GM12878 (cell line): ENCODE measurements around the gene RAB37. TPM values are rescaled to one million over a fixed set of nuclear protein-coding genes. Genes with fewer than 3 reads are reported as not detected.

Experiments
- ATAC-seq: fragments of 200-7000 bp; cut with Tn5 transposase; 3 replicates; pipeline ENCODE4 v1.9.1; 2020; ENCODE audit warnings: mild to moderate bottlenecking, moderate library complexity
- BruUV-seq: library from RNA; stranded (reverse); fragments of 400-500 nt; replicated peaks from 2 replicates; lab custom pipeline; 2021; lab: Mats Ljungman, UMichigan
- CTCF ChIA-PET: fragments of 300-600 bp; sonication (Branson Sonifier 250); formaldehyde crosslinking; extraction: SDS; loops from one replicate; lab custom pipeline; 2021; ENCODE audit warnings: inconsistent platforms; lab: Yijun Ruan, JAX
- POLR2A ChIA-PET: fragments of 350-600 bp; formaldehyde crosslinking; extraction: SDS; loops from one replicate; lab custom pipeline; 2021; ENCODE audit warnings: inconsistent platforms; lab: Charles Lee
- RAD21 ChIA-PET: fragments of 300-600 bp; sonication (Branson Sonifier 250); formaldehyde crosslinking; loops from one replicate; lab custom pipeline; 2023; ENCODE audit warnings: antibody characterized with exemption; ENCODE audit not compliant: unreplicated experiment; lab: Charles Lee
- SMC1A ChIA-PET: fragments of 300-600 bp; sonication (Branson Sonifier 250); formaldehyde crosslinking; loops from one replicate; lab custom pipeline; 2023; ENCODE audit not compliant: unreplicated experiment, uncharacterized antibody; lab: Charles Lee
- DNase-seq: peaks from one replicate; pipeline ENCODE4 v3.0.0-alpha.2; 2011; ENCODE audit warnings: low read depth, low spot score
- FAIRE-seq: peaks from 3 replicates; lab custom pipeline; 2011; peaks lifted over from hg19 to GRCh38; lab: Jason Lieb, UNC
- H2AFZ ChIP-seq: 2 replicates; pipeline ENCODE4 v1.6.0; 2011; ENCODE audit warnings: low read depth, low read length, control low read depth; ENCODE audit not compliant: control insufficient read depth
- H3K27ac ChIP-seq: 2 replicates; pipeline ENCODE4 v1.5.1; 2011; ENCODE audit warnings: control low read depth; ENCODE audit not compliant: control insufficient read depth, insufficient read depth
- H3K27me3 ChIP-seq, 2 experiments: replicated peaks in 1 of 2; 2 replicates each; pipeline versions ENCODE4 v1.6.0 to v1.6.1; 2011; ENCODE audit warnings: low read length in 1 of 2; ENCODE audit not compliant: control insufficient read depth in 2 of 2, insufficient read depth in 2 of 2
- H3K36me3 ChIP-seq, 2 experiments: 2 replicates each; pipeline ENCODE4 v1.5.1; 2011; ENCODE audit warnings: low read length in 1 of 2; ENCODE audit not compliant: control insufficient read depth in 2 of 2, insufficient read depth in 2 of 2
- H3K4me1 ChIP-seq: 2 replicates; pipeline ENCODE4 v1.6.1; 2011; ENCODE audit warnings: mild to moderate bottlenecking, low read length, moderate library complexity, mixed read lengths; ENCODE audit not compliant: control insufficient read depth, insufficient read depth
- H3K4me2 ChIP-seq: 2 replicates; pipeline ENCODE4 v1.6.0; 2011; ENCODE audit warnings: control low read depth; ENCODE audit not compliant: control insufficient read depth, insufficient read depth
- H3K4me3 ChIP-seq: fragments of 200-600 bp; sonication (generic); 2 replicates; pipeline ENCODE4 v1.5.1; 2016
- H3K79me2 ChIP-seq: 2 replicates; pipeline ENCODE4 v1.6.0; 2011; ENCODE audit warnings: low read length; ENCODE audit not compliant: control insufficient read depth, insufficient read depth
- H3K9ac ChIP-seq: 2 replicates; pipeline ENCODE4 v1.8.0; 2011; ENCODE audit warnings: low read length, control low read depth, mixed read lengths; ENCODE audit not compliant: control insufficient read depth, insufficient read depth
- H3K9me3 ChIP-seq: replicated peaks from 3 replicates; pipeline ENCODE4 v1.5.1; 2011; ENCODE audit warnings: mild to moderate bottlenecking, low read length; ENCODE audit not compliant: control insufficient read depth, insufficient read depth
- H4K20me1 ChIP-seq: 2 replicates; pipeline ENCODE4 v1.6.0; 2011; ENCODE audit not compliant: control insufficient read depth, insufficient read depth
- BCL11A ChIP-seq: IDR thresholded peaks from 2 replicates; pipeline ENCODE4 v1.6.1; 2011; ENCODE audit warnings: low read depth, low read length
- CHD2 ChIP-seq: IDR thresholded peaks from 2 replicates; pipeline ENCODE4 v1.6.1; 2011; ENCODE audit warnings: low read depth, low read length, improper control_type of control experiment, borderline replicate concordance
- CHD4 ChIP-seq: fragments of 200-600 bp; sonication (generic); IDR thresholded peaks from 2 replicates; pipeline ENCODE4 v1.6.1; 2016; ENCODE audit warnings: mild to moderate bottlenecking
- CREB1 ChIP-seq: IDR thresholded peaks from 2 replicates; pipeline ENCODE4 v1.6.1; 2012; ENCODE audit warnings: low read depth, mild to moderate bottlenecking, inconsistent platforms
- CUX1 ChIP-seq: IDR thresholded peaks from 2 replicates; pipeline ENCODE4 v1.6.1; 2012; ENCODE audit warnings: improper control_type of control experiment, low read depth, low read length; ENCODE audit not compliant: insufficient replicate concordance
- DPF2 ChIP-seq: fragments of 450-650 bp; IDR thresholded peaks from 2 replicates; pipeline ENCODE4 v1.6.1; 2017; ENCODE audit warnings: mild to moderate bottlenecking
- E4F1 ChIP-seq: fragments of 450-650 bp; IDR thresholded peaks from 2 replicates; pipeline ENCODE4 v1.6.1; 2018; ENCODE audit warnings: borderline replicate concordance, mild to moderate bottlenecking; ENCODE audit not compliant: partially characterized antibody
- PKNOX1 ChIP-seq: fragments of 450-650 bp; IDR thresholded peaks from 2 replicates; pipeline ENCODE4 v1.6.1; 2016; ENCODE audit warnings: mild to moderate bottlenecking
- RFX5 ChIP-seq: IDR thresholded peaks from 2 replicates; pipeline ENCODE4 v1.6.1; 2011; ENCODE audit warnings: low read depth, low read length, improper control_type of control experiment
- SMAD5 ChIP-seq: IDR thresholded peaks from 2 replicates; pipeline ENCODE4 v1.6.1; 2016; ENCODE audit warnings: antibody characterized with exemption, low read depth
- WGBS: methylation state at CpG from one replicate; pipeline ENCODE4 v1.1.6; 2016; ENCODE audit warnings: low lambda C conversion rate; ENCODE audit not compliant: insufficient replicate concordance, insufficient coverage; ENCODE audit errors: missing lambda C conversion rate; 5-methylcytosine and 5-hydroxymethylcytosine counted together
- in situ Hi-C: fragments of 300-500 bp; cut with MboI; formaldehyde crosslinking; loops from 9 replicates; pipeline ENCODE4 v1.14.3; 2018; ENCODE audit warnings: mixed read lengths
- intact Hi-C: fragments of 100-400 bp; cut with micrococcal nuclease; formaldehyde crosslinking; loops from one replicate; pipeline ENCODE4 v1.14.2; 2022; ENCODE audit not compliant: unreplicated experiment
- polyA plus RNA-seq, 11 experiments: library from polyadenylated mRNA; depleted of rRNA in 4 of 11; unstranded in 6 of 11; stranded (reverse) in 5 of 11; fragments of >200 nt; fragmentation: Nextera tagmentation in 4 of 11; fragmentation: Illumina TruSeq in 1 of 11; extraction: Ambion mirVana in 4 of 11; extraction: Trizol in 1 of 11; gene quantifications; 1 replicate in 1 of 11; 2 replicates in 10 of 11; pipeline versions ENCODE4 v1.2.1 to v1.2.3, GENCODE V29; 2011 to 2016; ENCODE audit warnings: inconsistent platforms in 2 of 11, missing spikeins in 2 of 11, low read depth in 1 of 11
- total RNA-seq, 4 experiments: library from RNA; depleted of rRNA in 3 of 4; stranded (reverse); fragments of >200 nt in 3 of 4; fragmentation: Illumina TruSeq in 1 of 4; extraction: Trizol in 1 of 4; gene quantifications; 2 replicates each; pipeline versions ENCODE4 v1.2.1 to v1.2.3, GENCODE V29; 2013 to 2021

Gene RAB37
- total and polyA plus RNA-seq, 10 of the 15 experiments (the other 5 are each of a cell fraction or from before 2014, with no cell fraction given) = 0.48 to 5.6 (median 1.7) TPM

DNA sequence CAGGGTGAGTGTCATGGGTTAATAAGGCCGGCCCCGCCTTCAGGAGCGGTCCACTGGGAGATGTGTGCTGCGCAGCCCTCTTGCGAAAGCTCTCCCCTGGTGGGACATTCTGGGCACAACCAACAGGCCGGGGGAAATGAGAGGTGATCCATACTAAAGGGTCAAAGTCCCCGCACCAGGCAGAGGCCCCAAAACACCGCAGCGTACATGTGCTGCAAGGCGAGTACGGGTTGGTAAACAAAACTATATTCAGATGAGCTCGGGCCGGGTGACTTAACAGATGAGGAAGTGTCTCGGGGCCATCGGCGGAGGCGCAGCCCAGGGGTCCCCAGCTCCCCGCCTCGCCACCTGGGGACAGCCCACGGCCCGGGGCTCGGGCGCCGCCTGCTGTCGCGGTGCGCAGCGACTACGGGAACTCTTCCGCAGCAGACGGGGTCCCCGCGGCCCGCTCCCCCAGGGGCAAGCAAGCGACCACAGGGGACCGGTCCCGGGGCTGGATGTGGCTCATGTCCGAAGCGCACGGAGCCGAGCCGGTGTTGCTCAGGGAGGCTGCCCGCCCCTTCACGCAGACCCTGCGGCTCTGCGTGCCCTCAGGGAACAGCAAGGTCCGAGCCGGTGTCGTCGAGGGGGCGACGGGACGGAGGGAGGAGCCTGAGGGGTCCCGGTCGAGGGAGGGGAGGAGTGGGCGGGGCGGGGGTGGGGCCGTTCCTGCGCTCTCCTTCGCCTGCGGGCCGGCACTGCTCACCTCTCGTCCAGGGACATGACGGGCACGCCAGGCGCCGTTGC, at the start of gene RAB37 (continued):
- TF ChIP-seq PKNOX1 (no peak), SMAD5 (no peak)

DNA sequence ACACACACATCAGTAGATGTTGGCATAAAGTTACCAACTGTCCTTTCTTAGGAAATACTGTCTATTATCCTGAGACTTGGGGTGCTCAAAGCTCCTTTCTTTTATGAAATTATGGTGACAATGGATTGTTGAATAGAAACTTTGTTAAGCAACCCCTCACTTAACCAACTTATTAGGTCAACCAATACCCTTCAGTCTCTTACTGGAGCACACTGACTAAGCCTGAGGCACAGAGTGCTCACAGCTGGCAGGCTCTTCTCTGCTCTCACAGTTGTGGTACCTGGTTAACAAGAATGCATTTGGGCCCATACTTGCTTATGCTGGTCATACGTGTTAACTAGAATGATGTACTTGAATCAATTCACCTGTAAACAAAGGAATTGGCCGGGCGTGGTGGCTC, 49.2 kb upstream of the RAB37 start:
- no peak for ATAC-seq
- ChIA-PET RAD21 (interaction anchor here (3.6 kb wide), 1 partner anchor 49 kb away, joined by 25 read pairs; the partner anchor contains the start of gene RAB37), POLR2A (interaction anchor here (0.6 to 1.0 kb wide), 4 partner anchors 28 to 1584 kb away, joined by 3 read pairs; partner anchors contain the start of gene RAB37), CTCF (interaction anchor here (1.5 to 7.8 kb wide), 3 partner anchors 28 to 49 kb away, joined by 3 to 61 read pairs (median 20); partner anchors contain the start of gene RAB37), SMC1A (interaction anchor here (1.0 to 5.9 kb wide), 2 partner anchors 32 to 49 kb away, joined by 3 to 39 read pairs; partner anchors contain the start of gene RAB37)
- Histone ChIP-seq H3K9me3 (no peaks in the 10 kb centered on the region), H3K9ac (no peak overlapping the region), H3K4me2 (no peak overlapping the region), H4K20me1 (no peaks in the 10 kb centered on the region), H3K27ac (no peak overlapping the region; the same call in 1 of the 2 replicates), H3K4me1 (peaks cover 21% of the 10 kb centered on the region), H3K36me3 (no peaks in the 10 kb centered on the region), H3K79me2 (no peaks in the 10 kb centered on the region), H3K27me3 (no peaks in the 10 kb centered on the region; a peak in 1 of 4 replicates), H3K4me3 (no peak overlapping the region), H2AFZ (no peak overlapping the region)
- in situ Hi-C loops (no loop called here), intact Hi-C loops (loop anchor here (5.0 kb wide), 1 partner anchor 49 kb away; the partner anchor contains the start of gene RAB37)
- 78% methylated on average over 3 of the region's 3 CpGs for WGBS
- no peak for FAIRE-seq
- no peak for DNase-seq
- BruUV-seq = no TSS peak
- TF ChIP-seq E4F1 = no peak
- TF ChIP-seq BCL11A = no peak
- no peak for TF ChIP-seq CHD2
- no peak for TF ChIP-seq CHD4
- no peak for TF ChIP-seq CREB1
- TF ChIP-seq DPF2 = no peak
- TF ChIP-seq RFX5 = no peak
- TF ChIP-seq CUX1 = no peak
